OCI-LY1 (cell line): ENCODE results near the gene FGF5.
"Not testable (repeated sequence)": the region's sequence is repeated elsewhere in the genome, so short reads cannot be mapped to it uniquely, and the experiment has no call there.

ENCODE experiments used
- H2AFZ ChIP-seq: fragments of 200-600 bp; sonication (generic), shearing (Covaris generic); 2 replicates; pipeline ENCODE4 v1.6.0; 2014; ENCODE audit warnings: antibody characterized with exemption, mild to moderate bottlenecking, low read length
- H3F3A ChIP-seq: fragments of 200-600 bp; sonication (generic), shearing (Covaris generic); 2 replicates; pipeline ENCODE4 v1.6.0; 2014; ENCODE audit warnings: mild to moderate bottlenecking, antibody characterized with exemption, low read length, moderate library complexity; ENCODE audit not compliant: insufficient read depth
- H3K27ac ChIP-seq: fragments of 200-600 bp; sonication (generic); 2 replicates; pipeline ENCODE4 v1.5.1; 2014; ENCODE audit warnings: low read length, mixed run types, mild to moderate bottlenecking, low read depth; ENCODE audit not compliant: poor library complexity, severe bottlenecking
- H3K27me3 ChIP-seq: fragments of 200-600 bp; sonication (generic); 2 replicates; pipeline ENCODE4 v1.6.0; 2014; ENCODE audit warnings: antibody characterized with exemption, mild to moderate bottlenecking, low read length, moderate library complexity; ENCODE audit not compliant: insufficient read depth
- H3K36me3 ChIP-seq: fragments of 200-600 bp; sonication (generic); 2 replicates; pipeline ENCODE4 v1.6.1; 2014; ENCODE audit warnings: mild to moderate bottlenecking, antibody characterized with exemption, low read length, moderate library complexity, mixed read lengths; ENCODE audit not compliant: insufficient read depth
- H3K4me1 ChIP-seq: fragments of 200-600 bp; sonication (generic); 2 replicates; pipeline ENCODE4 v1.5.1; 2014; ENCODE audit warnings: mild to moderate bottlenecking, low read length, moderate library complexity; ENCODE audit not compliant: insufficient read depth, severe bottlenecking
- H3K4me2 ChIP-seq: fragments of 200-600 bp; sonication (generic), shearing (Covaris generic); 2 replicates; pipeline ENCODE4 v1.6.1; 2014; ENCODE audit warnings: low read length
- H3K4me3 ChIP-seq: fragments of 200-600 bp; sonication (generic); 2 replicates; pipeline ENCODE4 v1.5.1; 2014; ENCODE audit warnings: low read length, low read depth, mild to moderate bottlenecking, mixed read lengths; ENCODE audit not compliant: poor library complexity, severe bottlenecking
- H3K79me2 ChIP-seq: fragments of 200-600 bp; shearing (Covaris generic); 2 replicates; pipeline ENCODE4 v1.6.1; 2016; ENCODE audit warnings: mixed run types, low read length, mixed read lengths; ENCODE audit not compliant: insufficient read depth
- H3K9ac ChIP-seq: fragments of 200-600 bp; sonication (generic), shearing (Covaris generic); 2 replicates; pipeline ENCODE4 v1.6.1; 2014; ENCODE audit warnings: mild to moderate bottlenecking, low read length, mixed read lengths
- H3K9me2 ChIP-seq: fragments of 200-600 bp; sonication (generic), shearing (Covaris generic); 2 replicates; pipeline ENCODE4 v1.6.1; 2014; ENCODE audit warnings: low read depth, mild to moderate bottlenecking, low read length, mixed read lengths
- H3K9me3 ChIP-seq: fragments of 200-600 bp; shearing (Covaris generic); 2 replicates; pipeline ENCODE4 v1.6.1; 2014; ENCODE audit warnings: low read length, mixed read lengths
- H4K20me1 ChIP-seq: fragments of 200-600 bp; sonication (generic), shearing (Covaris generic); 2 replicates; pipeline ENCODE4 v1.6.0; 2016; ENCODE audit warnings: mild to moderate bottlenecking, low read length; ENCODE audit not compliant: insufficient read depth
- CTCF ChIP-seq: fragments of 200-600 bp; sonication (generic), shearing (Covaris generic); IDR thresholded peaks from 2 replicates; pipeline ENCODE4 v1.5.1; 2017; ENCODE audit warnings: mild to moderate bottlenecking, antibody characterized with exemption, low read length, moderate library complexity, mixed read lengths
- EZH2 ChIP-seq: fragments of 200-600 bp; sonication (generic), shearing (Covaris generic); IDR thresholded peaks from 2 replicates; pipeline ENCODE4 v1.8.0; 2017; ENCODE audit warnings: borderline replicate concordance, mixed run types, mild to moderate bottlenecking, antibody characterized with exemption, low read length, moderate library complexity, mixed read lengths

The FGF5 gene

GRCh38 chr4:80237992-80238391 is 28.5 kb upstream of the FGF5 start:
- H2AFZ ChIP-seq, result no peak overlapping the region
- no peaks in the 10 kb centered on the region for H3F3A ChIP-seq

GRCh38 chr4:80239480-80240150 is 26.8 kb upstream of the FGF5 start:
- Histone ChIP-seq H4K20me1 (no peaks in the 10 kb centered on the region), H3K27me3 (no peaks in the 10 kb centered on the region), H2AFZ (no peak overlapping the region), H3K4me2 (no peak overlapping the region), H3K4me3 (no peak overlapping the region), H3K4me1 (no peaks in the 10 kb centered on the region), H3K9me3 (no peaks in the 10 kb centered on the region), H3K9ac (no peak overlapping the region), H3K79me2 (no peaks in the 10 kb centered on the region), H3K36me3 (no peaks in the 10 kb centered on the region), H3K27ac (no peak overlapping the region), H3K9me2 (no peaks in the 10 kb centered on the region), H3F3A (no peaks in the 10 kb centered on the region)
- no peak for TF ChIP-seq CTCF
- no peak for TF ChIP-seq EZH2

More at GRCh38 chr4:80237992-80238391, 28.5 kb upstream of the FGF5 start:
- Histone ChIP-seq H4K20me1 (no peaks in the 10 kb centered on the region), H3K4me1 (no peaks in the 10 kb centered on the region), H3K4me3 (no peak overlapping the region), H3K79me2 (no peaks in the 10 kb centered on the region), H3K27me3 (no peaks in the 10 kb centered on the region), H3K27ac (no peak overlapping the region), H3K9ac (no peak overlapping the region), H3K9me3 (no peaks in the 10 kb centered on the region), H3K36me3 (no peaks in the 10 kb centered on the region), H3K9me2 (no peaks in the 10 kb centered on the region), H3K4me2 (no peak overlapping the region)
- no peak for TF ChIP-seq EZH2

GRCh38 chr4:80240976-80241375 is 25.5 kb upstream of the FGF5 start:
- no peak overlapping the region for H3K9ac ChIP-seq
- H3K4me2 ChIP-seq, result no peak overlapping the region
- H3K27me3 ChIP-seq, result no peaks in the 10 kb centered on the region
- no peaks in the 10 kb centered on the region for H3K79me2 ChIP-seq
- H3K4me1 ChIP-seq, result no peaks in the 10 kb centered on the region
- H3K9me3 ChIP-seq, result no peaks in the 10 kb centered on the region
- H3K9me2 ChIP-seq, result no peaks in the 10 kb centered on the region
- no peaks in the 10 kb centered on the region for H3F3A ChIP-seq
- H4K20me1 ChIP-seq, result no peaks in the 10 kb centered on the region
- no peak overlapping the region for H3K4me3 ChIP-seq
- TF ChIP-seq EZH2 (no peak), CTCF (no peak)
- no peaks in the 10 kb centered on the region for H3K36me3 ChIP-seq
- H2AFZ ChIP-seq, result no peak overlapping the region
- no peak overlapping the region for H3K27ac ChIP-seq

GRCh38 chr4:80243274-80244018 is 23.0 kb upstream of the FGF5 start:
- Histone ChIP-seq H3K4me1 (no peaks in the 10 kb centered on the region), H3K4me2 (no peak overlapping the region), H3K9me3 (no peaks in the 10 kb centered on the region), H3K9me2 (no peaks in the 10 kb centered on the region), H3K27ac (no peak overlapping the region), H3F3A (no peaks in the 10 kb centered on the region), H3K79me2 (no peaks in the 10 kb centered on the region), H3K27me3 (no peaks in the 10 kb centered on the region), H3K9ac (no peak overlapping the region), H3K36me3 (no peaks in the 10 kb centered on the region), H2AFZ (no peak overlapping the region), H4K20me1 (no peaks in the 10 kb centered on the region), H3K4me3 (no peak overlapping the region)
- TF ChIP-seq EZH2 (no peak), CTCF (no peak)

- not testable (repeated sequence) for H3K9ac ChIP-seq, H3K4me1 ChIP-seq, H4K20me1 ChIP-seq, H3K4me2 ChIP-seq, H3K4me3 ChIP-seq, H3K27ac ChIP-seq, H3K79me2 ChIP-seq, H3F3A ChIP-seq, H3K9me2 ChIP-seq, H3K27me3 ChIP-seq, H2AFZ ChIP-seq, H3K36me3 ChIP-seq, H3K9me3 ChIP-seq
Measured at GRCh38 chr4:80247484-80247883, 19.0 kb upstream of the FGF5 start.
